ENCODE data around the gene BICC1. TPM values are rescaled to one million over a fixed set of nuclear protein-coding genes. Genes with fewer than 3 reads are reported as not detected.

BICC1 gene
- total and polyA plus RNA-seq, 4 donors: 0.82 to 6.1 (median 4.5) TPM

- H3K27me3 ChIP-seq (ENCODE audit: control insufficient read depth in 4 of 4, insufficient read depth in 4 of 4, low read length in 3 of 4): no peaks in the 10 kb centered on the region
- peaks cover 0 to 4% (median 0%) of the 10 kb centered on the region in 4 donors for H3K4me1 ChIP-seq (ENCODE audit: control insufficient read depth in 4 of 4, insufficient read depth in 4 of 4, low read length in 3 of 4)
- no peak overlapping the region for H3K4me3 ChIP-seq (ENCODE audit: low read depth in 1 of 3, low read length in 3 of 3)
- H3K9me3 ChIP-seq (ENCODE audit: control insufficient read depth in 4 of 4, low read length in 3 of 4): no peaks in the 10 kb centered on the region
- no peak overlapping the region for H3K9ac ChIP-seq (ENCODE audit: low read depth in 1 of 2, low read length in 2 of 2)
- 80% methylated on average over 1 of the region's 1 CpG for WGBS
- H3K27ac ChIP-seq (ENCODE audit: low read depth in 1 of 2, low read length in 2 of 2): no peak overlapping the region
- TF ChIP-seq SP1 (IDR thresholded peaks at IDR 0.05) (no peak), RXRA (IDR thresholded peaks at IDR 0.05) (no peak), HNF4A (conservative IDR thresholded peaks at IDR 0.05) (no peak), YY1 (IDR thresholded peaks at IDR 0.05) (no peak), RAD21 (IDR thresholded peaks at IDR 0.05) (no peak), MAX (IDR thresholded peaks at IDR 0.05) (no peak), EGR1 (IDR thresholded peaks at IDR 0.05; ENCODE audit: low read depth in 2 of 2) (no peak), GABPA (IDR thresholded peaks at IDR 0.05 in 1 of 2, conservative IDR thresholded peaks at IDR 0.05 in 1 of 2) (no peak), NR2F2 (IDR thresholded peaks at IDR 0.05) (no peak), HNF4G (IDR thresholded peaks at IDR 0.05) (no peak), FOXA2 (IDR thresholded peaks at IDR 0.05) (no peak)
- TF ChIP-seq, protein P1, sequence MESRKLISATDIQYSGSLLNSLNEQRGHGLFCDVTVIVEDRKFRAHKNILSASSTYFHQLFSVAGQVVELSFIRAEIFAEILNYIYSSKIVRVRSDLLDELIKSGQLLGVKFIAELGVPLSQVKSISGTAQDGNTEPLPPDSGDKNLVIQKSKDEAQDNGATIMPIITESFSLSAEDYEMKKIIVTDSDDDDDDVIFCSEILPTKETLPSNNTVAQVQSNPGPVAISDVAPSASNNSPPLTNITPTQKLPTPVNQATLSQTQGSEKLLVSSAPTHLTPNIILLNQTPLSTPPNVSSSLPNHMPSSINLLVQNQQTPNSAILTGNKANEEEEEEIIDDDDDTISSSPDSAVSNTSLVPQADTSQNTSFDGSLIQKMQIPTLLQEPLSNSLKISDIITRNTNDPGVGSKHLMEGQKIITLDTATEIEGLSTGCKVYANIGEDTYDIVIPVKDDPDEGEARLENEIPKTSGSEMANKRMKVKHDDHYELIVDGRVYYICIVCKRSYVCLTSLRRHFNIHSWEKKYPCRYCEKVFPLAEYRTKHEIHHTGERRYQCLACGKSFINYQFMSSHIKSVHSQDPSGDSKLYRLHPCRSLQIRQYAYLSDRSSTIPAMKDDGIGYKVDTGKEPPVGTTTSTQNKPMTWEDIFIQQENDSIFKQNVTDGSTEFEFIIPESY (IDR thresholded peaks at IDR 0.05): no peak
- TF ChIP-seq, protein P2, sequence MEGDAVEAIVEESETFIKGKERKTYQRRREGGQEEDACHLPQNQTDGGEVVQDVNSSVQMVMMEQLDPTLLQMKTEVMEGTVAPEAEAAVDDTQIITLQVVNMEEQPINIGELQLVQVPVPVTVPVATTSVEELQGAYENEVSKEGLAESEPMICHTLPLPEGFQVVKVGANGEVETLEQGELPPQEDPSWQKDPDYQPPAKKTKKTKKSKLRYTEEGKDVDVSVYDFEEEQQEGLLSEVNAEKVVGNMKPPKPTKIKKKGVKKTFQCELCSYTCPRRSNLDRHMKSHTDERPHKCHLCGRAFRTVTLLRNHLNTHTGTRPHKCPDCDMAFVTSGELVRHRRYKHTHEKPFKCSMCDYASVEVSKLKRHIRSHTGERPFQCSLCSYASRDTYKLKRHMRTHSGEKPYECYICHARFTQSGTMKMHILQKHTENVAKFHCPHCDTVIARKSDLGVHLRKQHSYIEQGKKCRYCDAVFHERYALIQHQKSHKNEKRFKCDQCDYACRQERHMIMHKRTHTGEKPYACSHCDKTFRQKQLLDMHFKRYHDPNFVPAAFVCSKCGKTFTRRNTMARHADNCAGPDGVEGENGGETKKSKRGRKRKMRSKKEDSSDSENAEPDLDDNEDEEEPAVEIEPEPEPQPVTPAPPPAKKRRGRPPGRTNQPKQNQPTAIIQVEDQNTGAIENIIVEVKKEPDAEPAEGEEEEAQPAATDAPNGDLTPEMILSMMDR (IDR thresholded peaks at IDR 0.05; ENCODE audit: low read depth, low read length, missing input control): no peak
- no peak for DNase-seq (ENCODE audit: low spot score)
- H3K36me3 ChIP-seq (ENCODE audit: control insufficient read depth in 4 of 4, insufficient read depth in 3 of 4, low read depth in 1 of 4, low read length in 3 of 4): no peaks in the 10 kb centered on the region
These were observed 211.3 kb downstream of the BICC1 start for GRCh38 chr10:58723966-58724365.

GRCh38 chr10:58724781-58725180 lies 212.1 kb downstream of the BICC1 start:
- H3K9ac ChIP-seq (ENCODE audit: low read depth in 1 of 2, low read length in 2 of 2): no peak overlapping the region
- no peak overlapping the region for H3K4me3 ChIP-seq (ENCODE audit: low read depth in 1 of 3, low read length in 3 of 3)
- H3K27ac ChIP-seq (ENCODE audit: low read depth in 1 of 2, low read length in 2 of 2): no peak overlapping the region
- H3K9me3 ChIP-seq (ENCODE audit: control insufficient read depth in 4 of 4, low read length in 3 of 4): no peaks in the 10 kb centered on the region
- H3K27me3 ChIP-seq (ENCODE audit: control insufficient read depth in 4 of 4, insufficient read depth in 4 of 4, low read length in 3 of 4): no peaks in the 10 kb centered on the region
- H3K36me3 ChIP-seq (ENCODE audit: control insufficient read depth in 4 of 4, insufficient read depth in 3 of 4, low read depth in 1 of 4, low read length in 3 of 4): no peaks in the 10 kb centered on the region
- TF ChIP-seq GABPA (IDR thresholded peaks at IDR 0.05 in 1 of 2, conservative IDR thresholded peaks at IDR 0.05 in 1 of 2): no peak
- TF ChIP-seq, protein P1 (IDR thresholded peaks at IDR 0.05): no peak
- no peak for TF ChIP-seq HNF4G (IDR thresholded peaks at IDR 0.05)
- no peak for TF ChIP-seq RXRA (IDR thresholded peaks at IDR 0.05)
- TF ChIP-seq TAF1 (conservative IDR thresholded peaks at IDR 0.05): no peak
- no peak for TF ChIP-seq FOXA2 (IDR thresholded peaks at IDR 0.05)
- TF ChIP-seq YY1 (IDR thresholded peaks at IDR 0.05): no peak
- TF ChIP-seq, protein P3, sequence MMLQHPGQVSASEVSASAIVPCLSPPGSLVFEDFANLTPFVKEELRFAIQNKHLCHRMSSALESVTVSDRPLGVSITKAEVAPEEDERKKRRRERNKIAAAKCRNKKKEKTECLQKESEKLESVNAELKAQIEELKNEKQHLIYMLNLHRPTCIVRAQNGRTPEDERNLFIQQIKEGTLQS (IDR thresholded peaks at IDR 0.05): no peak
- TF ChIP-seq, protein P2 (IDR thresholded peaks at IDR 0.05; ENCODE audit: low read depth, low read length, missing input control): no peak
- no peak for TF ChIP-seq HNF4A (conservative IDR thresholded peaks at IDR 0.05)
- TF ChIP-seq NR2F2 (IDR thresholded peaks at IDR 0.05): no peak
- TF ChIP-seq EGR1 (IDR thresholded peaks at IDR 0.05; ENCODE audit: low read depth in 2 of 2): no peak
- TF ChIP-seq RAD21 (IDR thresholded peaks at IDR 0.05): no peak
- 90% methylated on average over 5 of the region's 5 CpGs for WGBS
- no peak for DNase-seq (ENCODE audit: low spot score)
- peaks cover 0 to 3% (median 0%) of the 10 kb centered on the region in 4 donors for H3K4me1 ChIP-seq (ENCODE audit: control insufficient read depth in 4 of 4, insufficient read depth in 4 of 4, low read length in 3 of 4)

All from liver (tissue), 9 donors.